SU-DHL-6 (cell line): ENCODE measurements around the gene AADACL2.

ENCODE experiments used
- EZH2phosphoT487 ChIP-seq: fragments of 200-600 bp; sonication (generic), shearing (Covaris generic); conservative IDR thresholded peaks from 2 replicates; pipeline ENCODE4 v1.6.1; 2018; ENCODE audit warnings: mild to moderate bottlenecking, antibody characterized with exemption, low read length, moderate library complexity, mixed read lengths
- TF ChIP-seq, protein P1 (sequence below): fragments of 200-600 bp; sonication (generic); IDR thresholded peaks from one replicate; pipeline ENCODE4 v1.5.1; 2017; ENCODE audit warnings: antibody characterized with exemption, mild to moderate bottlenecking, low read length, moderate library complexity; ENCODE audit not compliant: insufficient read depth, poor library complexity, severe bottlenecking

DNA sequence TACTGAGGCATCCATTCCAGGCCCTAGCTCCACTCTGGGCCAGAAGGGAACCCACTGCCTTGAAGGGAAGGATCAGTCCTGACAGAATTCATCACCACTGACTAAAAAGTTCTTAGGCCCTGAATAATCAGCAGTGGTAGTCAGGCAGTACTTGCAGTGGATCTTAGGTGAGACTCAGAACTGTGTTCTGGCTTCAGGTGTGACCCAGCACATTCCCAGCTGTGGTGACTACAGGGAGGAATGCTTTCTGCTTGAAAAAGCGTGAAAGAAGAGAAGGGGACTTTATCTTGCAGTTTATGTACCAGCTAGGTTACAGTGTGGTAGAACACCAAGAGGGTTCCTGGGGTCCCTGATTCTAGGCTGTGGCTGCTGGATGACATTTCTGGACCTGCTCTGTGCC lies 24.9 kb upstream of the AADACL2 start:
- TF ChIP-seq, protein P1, sequence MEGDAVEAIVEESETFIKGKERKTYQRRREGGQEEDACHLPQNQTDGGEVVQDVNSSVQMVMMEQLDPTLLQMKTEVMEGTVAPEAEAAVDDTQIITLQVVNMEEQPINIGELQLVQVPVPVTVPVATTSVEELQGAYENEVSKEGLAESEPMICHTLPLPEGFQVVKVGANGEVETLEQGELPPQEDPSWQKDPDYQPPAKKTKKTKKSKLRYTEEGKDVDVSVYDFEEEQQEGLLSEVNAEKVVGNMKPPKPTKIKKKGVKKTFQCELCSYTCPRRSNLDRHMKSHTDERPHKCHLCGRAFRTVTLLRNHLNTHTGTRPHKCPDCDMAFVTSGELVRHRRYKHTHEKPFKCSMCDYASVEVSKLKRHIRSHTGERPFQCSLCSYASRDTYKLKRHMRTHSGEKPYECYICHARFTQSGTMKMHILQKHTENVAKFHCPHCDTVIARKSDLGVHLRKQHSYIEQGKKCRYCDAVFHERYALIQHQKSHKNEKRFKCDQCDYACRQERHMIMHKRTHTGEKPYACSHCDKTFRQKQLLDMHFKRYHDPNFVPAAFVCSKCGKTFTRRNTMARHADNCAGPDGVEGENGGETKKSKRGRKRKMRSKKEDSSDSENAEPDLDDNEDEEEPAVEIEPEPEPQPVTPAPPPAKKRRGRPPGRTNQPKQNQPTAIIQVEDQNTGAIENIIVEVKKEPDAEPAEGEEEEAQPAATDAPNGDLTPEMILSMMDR, result no peak
- TF ChIP-seq EZH2phosphoT487, result no peak
